Measurements from ENCODE around the gene CLASP1.

DNA sequence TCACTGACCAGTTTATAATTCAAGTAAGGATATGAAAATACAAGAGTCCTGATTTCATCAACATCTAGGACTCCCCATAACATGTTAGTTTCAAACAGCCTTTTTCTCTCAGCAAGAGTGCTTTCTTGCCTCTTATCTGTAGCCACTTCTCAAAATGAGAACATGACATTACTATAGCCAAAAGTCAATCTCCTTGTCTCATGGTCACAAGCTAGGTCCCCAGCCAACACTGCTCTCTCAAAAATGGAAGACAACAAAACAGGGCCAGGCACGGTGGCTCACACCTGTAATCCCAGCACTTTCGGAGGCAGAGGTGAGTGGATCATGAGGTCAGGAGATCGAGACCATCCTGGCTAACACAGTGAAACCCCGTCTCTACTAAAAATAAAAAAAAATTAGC, 15.8 kb downstream of the CLASP1 start:
- TF ChIP-seq, protein P1, sequence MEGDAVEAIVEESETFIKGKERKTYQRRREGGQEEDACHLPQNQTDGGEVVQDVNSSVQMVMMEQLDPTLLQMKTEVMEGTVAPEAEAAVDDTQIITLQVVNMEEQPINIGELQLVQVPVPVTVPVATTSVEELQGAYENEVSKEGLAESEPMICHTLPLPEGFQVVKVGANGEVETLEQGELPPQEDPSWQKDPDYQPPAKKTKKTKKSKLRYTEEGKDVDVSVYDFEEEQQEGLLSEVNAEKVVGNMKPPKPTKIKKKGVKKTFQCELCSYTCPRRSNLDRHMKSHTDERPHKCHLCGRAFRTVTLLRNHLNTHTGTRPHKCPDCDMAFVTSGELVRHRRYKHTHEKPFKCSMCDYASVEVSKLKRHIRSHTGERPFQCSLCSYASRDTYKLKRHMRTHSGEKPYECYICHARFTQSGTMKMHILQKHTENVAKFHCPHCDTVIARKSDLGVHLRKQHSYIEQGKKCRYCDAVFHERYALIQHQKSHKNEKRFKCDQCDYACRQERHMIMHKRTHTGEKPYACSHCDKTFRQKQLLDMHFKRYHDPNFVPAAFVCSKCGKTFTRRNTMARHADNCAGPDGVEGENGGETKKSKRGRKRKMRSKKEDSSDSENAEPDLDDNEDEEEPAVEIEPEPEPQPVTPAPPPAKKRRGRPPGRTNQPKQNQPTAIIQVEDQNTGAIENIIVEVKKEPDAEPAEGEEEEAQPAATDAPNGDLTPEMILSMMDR (optimal IDR thresholded peaks at IDR 0.05 in 1 of 3, IDR thresholded peaks at IDR 0.05 in 1 of 3, conservative IDR thresholded peaks at IDR 0.05 in 1 of 3; ENCODE audit: extremely low read depth in 1 of 3, insufficient read depth in 2 of 3, low read length in 3 of 3), result no peak
- no peak for TF ChIP-seq EZH2 (IDR thresholded peaks at IDR 0.05; ENCODE audit: low read length)

All from keratinocyte (primary cell).